BE2C (cell line): ENCODE results near the gene ERI3.

Experiments
- DNase-seq: peaks from one replicate; pipeline ENCODE4 v3.0.0-alpha.2; 2020
- H3K27me3 ChIP-seq: fragments of 250-450 bp; sonication (Bioruptor Pico); 2 replicates; pipeline ENCODE4 v1.5.1; 2020; ENCODE audit warnings: mild to moderate bottlenecking
- H3K36me3 ChIP-seq: fragments of 250-450 bp; sonication (Bioruptor Pico); 2 replicates; pipeline ENCODE4 v1.5.1; 2020; ENCODE audit warnings: mild to moderate bottlenecking
- H3K4me1 ChIP-seq: fragments of 250-450 bp; sonication (Bioruptor Pico); 2 replicates; pipeline ENCODE4 v1.5.1; 2020
- H3K4me3 ChIP-seq: 2 replicates; pipeline ENCODE4 v1.5.1; 2011; ENCODE audit warnings: low read depth, low read length
- H3K9me3 ChIP-seq: fragments of 250-450 bp; sonication (Bioruptor Pico); 2 replicates; pipeline ENCODE4 v1.5.1; 2020
- CTCF ChIP-seq: IDR thresholded peaks from 2 replicates; pipeline ENCODE4 v1.5.1; 2012; ENCODE audit warnings: mild to moderate bottlenecking, low read depth, low read length

The ERI3 gene

GRCh38 chr1:44312399-44313196 is 42.5 kb downstream of the ERI3 start:
- Histone ChIP-seq H3K4me3 (no peak overlapping the region), H3K4me1 (no peaks in the 10 kb centered on the region), H3K36me3 (no peaks in the 10 kb centered on the region), H3K9me3 (no peaks in the 10 kb centered on the region), H3K27me3 (no peaks in the 10 kb centered on the region)
- TF ChIP-seq CTCF: no peak
- no peak for DNase-seq

- no peak for TF ChIP-seq CTCF
- Histone ChIP-seq H3K9me3 (no peaks in the 10 kb centered on the region), H3K36me3 (no peaks in the 10 kb centered on the region), H3K27me3 (no peaks in the 10 kb centered on the region), H3K4me1 (no peaks in the 10 kb centered on the region), H3K4me3 (no peak overlapping the region)
- no peak for DNase-seq
Measured at GRCh38 chr1:44310006-44310405, 45.1 kb downstream of the ERI3 start.

- Histone ChIP-seq H3K9me3 (no peaks in the 10 kb centered on the region), H3K4me3 (no peak overlapping the region), H3K36me3 (no peaks in the 10 kb centered on the region), H3K4me1 (no peaks in the 10 kb centered on the region), H3K27me3 (no peaks in the 10 kb centered on the region)
- no peak for DNase-seq
- TF ChIP-seq CTCF: no peak
Measured at GRCh38 chr1:44305962-44306422, 49.1 kb downstream of the ERI3 start.

- no peaks in the 10 kb centered on the region for H3K27me3 ChIP-seq
- H3K4me1 ChIP-seq: no peaks in the 10 kb centered on the region
- no peaks in the 10 kb centered on the region for H3K9me3 ChIP-seq
- H3K36me3 ChIP-seq: no peaks in the 10 kb centered on the region
- H3K4me3 ChIP-seq: no peak overlapping the region
- no peak for TF ChIP-seq CTCF
- no peak for DNase-seq
Measured at GRCh38 chr1:44303532-44303931, 51.5 kb downstream of the ERI3 start.

GRCh38 chr1:44302541-44302940 is 52.5 kb downstream of the ERI3 start:
- no peak for DNase-seq
- H3K27me3 ChIP-seq: no peaks in the 10 kb centered on the region
- no peaks in the 10 kb centered on the region for H3K9me3 ChIP-seq
- no peaks in the 10 kb centered on the region for H3K36me3 ChIP-seq
- H3K4me3 ChIP-seq: no peak overlapping the region
- TF ChIP-seq CTCF: no peak
- H3K4me1 ChIP-seq: no peaks in the 10 kb centered on the region

- Histone ChIP-seq H3K9me3 (no peaks in the 10 kb centered on the region), H3K36me3 (no peaks in the 10 kb centered on the region), H3K4me3 (no peak overlapping the region), H3K27me3 (no peaks in the 10 kb centered on the region), H3K4me1 (no peaks in the 10 kb centered on the region)
- no peak for DNase-seq
- TF ChIP-seq CTCF: no peak
Measured at GRCh38 chr1:44301442-44301841, 53.6 kb downstream of the ERI3 start.
